NCI-H2227 treated with DMSO at 0.1 percent for 48 hours (cell line): ENCODE results near the gene POLN.
"Not testable (repeated sequence)": the region's sequence is repeated elsewhere in the genome, so short reads cannot be mapped to it uniquely, and the experiment has no call there.

Source experiments
- DNase-seq: peaks from one replicate; lab custom pipeline; 2025; lab: John Stamatoyannopoulos, UW

Gene POLN

DNA sequence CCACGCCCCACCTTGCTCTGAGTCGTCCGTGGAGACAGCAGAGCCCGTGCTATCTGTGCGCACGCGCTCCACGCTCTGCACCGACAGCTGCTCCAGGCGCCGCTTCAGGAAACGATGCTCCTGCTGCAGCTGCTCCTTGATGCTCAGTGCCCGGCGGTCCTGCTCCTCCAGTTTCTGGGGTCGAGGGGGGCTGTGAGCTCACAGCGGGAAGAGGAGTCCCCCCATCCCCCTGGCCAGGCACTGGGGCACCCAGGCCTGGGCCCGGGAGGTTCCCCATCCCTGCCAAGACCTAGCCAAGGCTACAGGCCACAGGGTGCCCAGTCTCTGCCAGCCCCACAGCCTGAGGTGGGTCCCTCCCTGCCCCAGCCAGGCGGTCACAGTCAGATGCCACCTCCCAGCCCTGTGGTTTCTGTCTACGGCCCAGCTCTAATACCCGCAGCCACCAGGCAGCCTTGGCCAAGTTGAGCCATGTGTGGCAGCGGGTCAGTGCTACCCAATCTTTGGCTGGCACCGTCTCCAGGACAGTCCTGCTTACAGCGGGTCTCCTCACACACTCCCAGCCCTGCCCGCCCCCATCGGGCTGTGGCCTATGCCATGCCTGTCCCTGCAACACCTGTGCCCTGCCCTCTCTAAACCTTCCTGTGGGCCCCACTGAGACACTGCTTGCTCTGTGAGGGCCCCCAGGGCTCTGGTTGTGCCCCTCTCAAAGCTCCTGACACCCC is 9.3 kb upstream of the POLN start:
- DNase-seq: no peak

DNA sequence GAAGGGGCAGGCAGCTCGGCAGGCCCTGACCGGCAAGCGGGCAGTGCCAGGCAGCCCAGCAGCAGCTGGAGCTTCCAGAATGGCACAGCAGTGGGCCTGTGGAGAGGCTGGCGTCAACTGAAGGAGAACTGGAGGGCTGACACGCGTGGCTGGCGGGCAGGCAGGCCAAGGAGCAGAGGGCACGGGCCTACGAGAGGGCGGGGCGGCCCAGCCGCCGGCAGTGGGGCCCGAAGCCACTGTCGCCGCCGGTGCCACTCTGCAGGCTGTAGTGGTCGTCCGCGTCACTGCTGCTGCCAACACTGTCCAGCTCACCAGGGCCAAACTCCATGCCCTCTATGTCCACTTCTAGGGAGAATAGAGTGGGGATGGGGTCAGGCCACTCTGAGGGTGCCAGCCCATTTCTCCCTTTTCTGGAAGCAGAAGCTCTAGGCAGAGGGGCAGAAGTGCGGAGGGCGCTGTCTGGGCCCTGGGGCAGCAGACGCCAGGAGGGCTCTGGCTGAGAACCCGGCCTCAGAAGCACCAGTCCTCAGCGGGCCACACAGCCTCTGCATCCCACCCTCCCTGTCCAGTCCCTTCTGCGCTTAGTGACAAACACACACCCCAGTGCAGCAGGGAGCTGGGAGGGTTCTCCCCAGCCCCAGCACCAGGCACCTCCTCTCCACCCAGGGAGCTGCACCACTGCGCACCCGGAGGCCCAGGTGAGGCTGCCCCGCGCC is 8.6 kb upstream of the POLN start:
- DNase-seq: no peak

DNA sequence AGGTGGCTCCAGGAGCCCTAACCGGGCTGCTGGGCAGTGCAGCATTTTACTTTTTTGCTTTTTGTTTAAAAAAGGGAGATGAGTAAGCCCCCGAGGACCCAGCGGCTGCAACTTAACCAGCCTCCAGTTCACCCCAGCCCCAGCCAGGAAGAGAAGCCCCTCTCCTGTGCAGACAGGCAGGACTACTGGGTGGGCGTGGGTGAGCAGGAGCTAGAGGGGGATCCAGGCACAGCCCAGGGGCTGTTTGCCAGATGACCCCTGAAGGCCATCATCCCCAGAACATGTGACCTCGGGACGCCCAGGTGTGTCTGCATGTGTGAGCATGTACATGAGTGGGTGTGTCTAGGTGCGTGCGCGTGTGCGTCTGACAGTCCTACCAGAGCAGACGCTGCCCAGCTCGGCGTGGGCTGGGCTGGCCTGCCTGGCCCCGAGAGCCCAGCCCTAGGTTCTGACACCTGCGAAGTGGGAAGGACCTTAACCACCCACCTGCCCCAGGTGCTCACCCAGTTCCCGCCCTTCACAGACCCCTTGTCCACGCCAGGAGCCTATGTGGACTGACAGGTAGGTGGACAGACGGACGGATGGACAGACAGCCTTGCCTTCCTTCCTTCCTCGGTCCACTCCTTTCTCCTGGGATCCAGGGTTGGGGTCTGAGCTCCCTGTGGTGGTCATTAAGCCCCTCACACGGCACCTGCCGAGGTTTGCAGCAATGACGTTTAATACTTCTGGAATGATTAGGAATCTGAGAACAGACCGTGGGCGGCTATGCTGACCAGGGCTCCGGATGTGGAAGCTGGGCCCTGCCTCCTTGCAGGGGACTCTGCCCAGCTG is 7.8 kb upstream of the POLN start:
- no peak for DNase-seq

DNA sequence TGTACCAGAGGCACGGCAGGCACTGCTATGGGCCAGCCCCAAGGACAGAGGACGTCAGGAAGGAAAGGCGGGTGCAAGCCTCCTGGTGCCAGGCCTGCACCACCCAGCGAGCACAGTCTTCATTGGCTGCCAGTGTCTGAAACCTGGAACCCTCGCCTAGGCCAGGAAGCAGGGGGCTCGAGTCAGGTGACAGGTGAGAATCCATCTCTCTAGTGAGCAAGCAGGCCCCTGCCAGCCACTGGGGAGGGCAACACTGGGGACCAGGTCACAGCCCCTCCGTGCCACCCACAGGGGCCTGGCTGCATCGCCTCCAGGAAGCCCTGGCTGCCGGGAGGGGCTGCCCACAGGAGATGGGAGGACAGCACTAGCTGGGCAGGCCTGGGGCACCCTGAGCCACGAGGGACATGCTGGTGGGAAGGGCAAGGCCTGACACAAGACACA is 6.9 kb upstream of the POLN start:
- no peak for DNase-seq

DNA sequence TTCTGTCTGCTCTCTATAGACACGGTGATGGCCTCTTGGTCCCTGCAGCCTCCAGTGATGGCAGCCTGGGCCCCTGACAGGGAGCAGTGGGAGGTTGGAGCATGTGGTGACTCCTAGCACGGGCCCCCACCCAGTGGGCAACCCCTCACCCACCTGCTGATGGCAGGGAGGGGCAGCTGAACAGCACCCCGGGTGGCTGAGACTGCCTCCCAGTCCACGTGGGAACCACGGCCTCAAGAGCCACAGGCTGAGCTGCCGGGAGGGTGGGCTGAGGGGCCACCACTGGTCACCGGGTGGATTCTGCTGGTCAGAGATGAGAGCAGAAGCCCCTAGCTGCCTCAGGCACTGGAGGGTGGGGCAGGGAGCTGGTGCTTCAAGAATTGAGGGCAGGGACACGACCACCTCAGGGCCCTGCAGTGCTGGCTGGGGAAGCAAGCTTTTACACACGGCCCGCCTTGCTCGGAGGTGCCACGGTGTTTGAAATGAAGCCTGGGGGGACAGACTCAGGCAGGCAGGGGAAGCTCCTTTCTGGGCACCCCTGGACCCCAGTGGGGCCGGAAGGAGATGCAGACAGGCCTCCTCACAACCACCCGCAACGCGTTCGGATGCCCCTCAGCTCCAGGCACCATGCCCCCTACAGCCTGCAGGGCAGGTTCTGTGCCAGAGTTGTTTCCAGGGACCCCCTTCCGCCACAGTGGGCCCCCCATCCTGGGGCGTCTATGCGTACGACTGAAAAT is 6.3 kb upstream of the POLN start:
- no peak for DNase-seq

DNA sequence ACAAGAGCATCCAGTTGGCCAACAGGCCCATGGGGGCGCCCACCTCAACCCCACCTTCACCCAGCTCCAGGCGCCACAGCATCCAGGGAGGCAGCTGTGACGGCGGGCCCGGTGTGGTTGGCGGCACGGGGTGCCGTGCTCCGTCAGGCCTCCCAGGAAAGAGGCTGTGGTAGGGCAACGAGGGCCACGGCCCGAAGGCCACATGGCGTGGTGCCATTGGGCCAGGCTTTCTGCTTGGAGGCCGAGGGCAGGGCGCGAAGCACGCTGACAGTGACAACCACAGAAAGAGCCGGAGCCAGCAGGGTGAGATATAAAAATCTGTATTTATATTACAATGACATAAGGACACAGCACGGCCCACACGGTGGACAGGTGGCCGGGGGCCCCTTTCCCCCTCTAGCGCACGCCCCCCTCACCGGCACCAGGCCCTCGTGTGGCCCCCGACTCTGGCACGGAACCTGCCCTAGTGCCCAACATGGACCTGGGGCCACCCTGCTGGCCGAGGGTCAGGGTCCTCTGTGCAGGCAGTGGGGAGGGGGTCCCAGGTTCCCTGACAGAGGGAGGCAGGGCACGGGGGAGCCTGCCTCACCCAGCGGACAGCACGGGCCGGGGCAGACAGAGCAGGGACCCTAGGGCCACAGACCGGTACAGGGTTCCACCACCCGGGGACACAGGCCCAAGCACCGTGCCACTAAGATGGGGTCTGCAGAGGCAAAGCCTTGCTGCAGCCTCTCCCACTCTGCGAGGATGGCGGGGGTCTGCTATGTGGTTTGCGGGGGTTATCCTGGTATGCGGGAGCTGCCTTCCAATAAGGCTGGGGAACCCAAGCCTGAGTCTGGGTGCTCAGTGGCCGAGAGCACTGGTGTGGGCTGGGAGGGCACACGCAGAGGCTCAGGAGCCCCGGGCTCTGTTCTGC is 5.5 kb upstream of the POLN start:
- DNase-seq: no peak

DNA sequence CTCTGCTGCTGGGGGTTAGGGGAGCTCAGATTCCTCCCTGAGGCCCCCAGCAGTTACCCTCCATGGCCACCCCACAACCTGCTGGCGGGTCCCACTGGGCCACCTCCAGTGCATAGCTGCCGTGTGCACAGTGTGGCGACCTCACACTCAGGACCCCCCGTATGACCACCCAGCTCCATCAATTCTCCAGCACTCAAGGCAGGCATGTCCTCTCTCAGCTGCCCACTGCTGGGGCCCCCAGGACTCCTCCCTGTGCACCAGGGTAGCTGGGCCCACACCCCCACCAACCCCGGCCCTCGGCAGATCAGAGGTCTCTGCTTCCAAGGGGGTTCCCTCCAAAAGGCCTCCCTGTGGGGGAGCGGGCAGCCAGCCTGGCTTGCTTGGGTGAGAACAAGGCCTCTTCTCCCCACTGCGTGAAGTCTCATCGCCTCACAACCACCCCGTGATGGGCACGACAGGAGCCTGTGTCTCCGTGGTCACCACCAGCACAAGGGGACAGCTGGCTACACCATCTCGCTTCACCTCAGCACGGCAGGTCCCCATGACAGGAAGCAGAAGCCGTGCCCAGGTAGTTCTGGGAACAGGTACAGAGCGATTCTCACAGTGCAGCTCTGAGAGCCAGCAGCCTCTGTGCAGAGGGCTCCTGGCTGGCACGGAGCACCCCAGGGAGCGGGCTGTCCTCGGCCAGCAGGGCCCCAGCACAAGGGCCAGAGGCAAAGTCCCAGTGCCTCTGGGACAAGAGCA is 4.6 kb upstream of the POLN start:
- DNase-seq: no peak

DNA sequence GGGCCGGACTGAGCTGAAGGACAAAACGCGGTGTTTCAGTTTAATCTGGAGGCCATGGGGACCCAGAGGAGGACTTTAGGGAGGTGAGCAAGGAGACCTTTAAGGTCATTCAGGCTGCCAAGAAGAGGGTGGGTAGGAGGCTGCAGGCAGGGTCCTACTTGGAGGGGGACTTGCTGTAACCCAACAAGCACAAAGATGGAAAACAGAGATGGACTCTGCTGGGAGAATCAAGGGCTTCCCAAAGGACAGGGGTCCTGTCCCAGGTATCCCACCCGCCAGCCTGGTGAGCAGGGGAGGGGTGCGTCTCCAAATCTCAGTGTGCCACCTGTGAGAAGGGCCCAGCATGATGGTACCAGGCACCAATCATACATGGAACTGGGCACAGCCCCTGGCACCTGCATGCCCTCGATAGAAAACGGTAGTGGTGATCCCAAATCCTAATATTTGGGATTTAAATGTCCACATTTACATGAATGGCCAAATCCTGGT is 3.9 kb upstream of the POLN start:
- no peak for DNase-seq

DNA sequence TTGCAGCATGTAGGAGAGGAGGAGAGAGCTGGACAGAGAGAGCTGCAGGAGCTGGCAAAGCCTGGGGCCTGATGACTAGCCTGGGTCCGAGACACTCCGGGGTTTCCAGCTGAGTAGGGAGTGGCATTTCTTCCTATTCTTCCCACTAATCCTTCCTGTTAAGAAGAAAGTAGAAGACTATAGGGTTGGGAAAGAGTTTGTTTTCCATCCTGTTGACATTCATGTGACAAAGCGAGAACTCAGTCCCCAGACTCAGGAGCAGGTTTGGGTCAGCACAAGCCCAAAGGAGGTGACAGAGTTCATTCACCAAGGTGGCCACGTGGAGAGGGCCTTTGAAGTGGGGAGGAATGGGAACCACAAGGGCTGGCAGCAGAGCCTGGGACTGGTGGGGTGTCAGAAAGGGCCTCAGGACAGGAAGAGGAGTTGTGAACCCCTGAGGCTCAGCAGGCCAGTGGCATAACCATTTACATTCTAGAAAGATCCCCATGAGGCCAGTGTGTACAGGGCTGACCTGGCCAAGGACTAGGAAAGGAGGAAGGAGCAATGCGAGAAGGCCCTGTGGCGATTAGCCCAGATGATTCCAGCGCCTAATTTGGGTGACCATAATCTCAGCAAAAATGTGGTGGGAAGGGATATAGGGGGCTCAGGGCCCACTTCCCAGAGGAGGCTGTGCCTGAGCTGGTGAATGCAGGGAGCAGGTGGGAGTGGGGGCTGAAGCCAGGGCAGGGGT is 3.3 kb upstream of the POLN start:
- no peak for DNase-seq

DNA sequence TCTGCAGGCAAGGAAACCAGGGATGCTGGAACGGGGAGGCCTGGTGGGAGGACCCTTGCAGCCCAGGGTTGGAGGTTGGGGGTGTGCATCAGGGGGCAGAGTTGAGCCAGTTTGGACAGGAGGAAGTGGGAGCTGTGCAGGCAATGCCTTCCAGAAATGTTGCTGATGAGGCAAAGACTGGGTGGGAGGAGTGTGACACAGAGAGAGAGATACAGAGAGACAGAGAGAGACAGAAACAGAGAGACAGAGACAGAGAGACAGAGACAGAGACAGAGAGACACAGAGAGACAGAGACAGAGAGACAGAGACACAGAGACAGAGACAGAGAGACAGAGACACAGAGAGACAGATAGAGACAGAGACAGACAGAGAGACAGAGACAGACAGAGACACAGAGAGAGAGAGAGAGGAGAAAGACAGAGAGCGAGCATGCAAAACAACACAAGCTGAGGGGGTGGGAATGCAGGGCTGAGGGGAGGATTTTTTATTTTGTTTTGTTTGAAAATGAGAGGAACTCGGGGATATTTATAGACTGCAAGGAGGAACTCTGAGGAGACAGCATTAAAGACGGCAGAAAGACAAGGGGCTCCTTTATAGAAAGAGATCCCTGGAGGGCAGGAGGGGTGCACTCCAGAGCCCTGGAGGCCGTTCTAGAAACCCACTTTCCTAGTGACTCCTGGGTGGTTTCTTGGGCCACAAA is 1.9 kb upstream of the POLN start:
- no peak for DNase-seq

DNA sequence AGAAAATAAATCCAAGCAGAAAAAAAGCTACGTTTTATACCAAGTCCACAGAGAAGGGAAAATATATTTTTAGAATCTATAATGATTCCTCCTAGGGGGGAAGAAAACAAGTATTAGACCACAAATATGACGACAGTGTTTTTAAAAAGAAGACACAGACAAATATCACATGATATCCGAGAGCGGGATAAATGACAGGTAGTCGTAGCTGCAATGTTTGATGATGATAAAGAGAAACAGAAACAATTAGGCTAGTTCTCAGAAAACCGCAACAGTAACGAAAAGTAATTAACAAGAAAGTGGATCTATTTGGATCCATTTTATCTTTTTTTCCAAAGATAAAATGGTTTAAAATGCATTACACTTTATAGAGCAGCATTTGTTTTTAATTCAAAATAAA is 918 bp downstream of the POLN start:
- no peak for DNase-seq

DNA sequence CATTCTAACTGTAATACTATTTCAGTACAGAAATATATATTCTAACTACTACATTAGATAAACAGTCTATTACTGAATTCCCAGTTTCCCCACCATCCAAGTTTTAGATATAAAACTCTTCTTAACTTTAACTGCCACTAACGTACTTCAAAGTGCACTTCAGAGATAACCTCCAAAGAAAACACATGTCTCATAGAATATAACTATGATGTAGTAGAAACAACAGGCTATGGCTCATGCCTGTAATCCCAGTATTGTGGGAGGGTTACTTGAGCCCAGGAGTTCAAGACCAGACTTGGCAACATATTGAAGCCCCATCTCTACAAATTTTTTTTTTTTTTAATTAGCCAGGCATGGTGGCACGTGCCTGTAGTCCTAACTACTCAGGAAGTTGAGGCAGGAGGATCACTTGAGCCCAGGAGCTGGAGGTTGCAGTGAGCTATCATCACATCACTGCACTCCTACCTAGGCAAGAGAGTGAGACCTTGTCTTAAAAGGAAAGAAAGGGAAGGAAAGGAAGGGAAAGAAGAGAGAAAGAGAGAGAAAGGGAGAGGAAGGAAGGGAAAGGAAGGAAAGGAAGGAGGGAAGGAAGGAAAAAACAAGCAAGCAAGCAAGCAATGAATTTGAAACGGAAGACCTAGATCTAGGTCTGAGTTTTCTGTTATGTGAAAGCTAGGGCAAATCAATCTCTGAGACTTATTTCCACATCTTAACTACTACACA is 4.8 kb downstream of the POLN start:
- no peak for DNase-seq

DNA sequence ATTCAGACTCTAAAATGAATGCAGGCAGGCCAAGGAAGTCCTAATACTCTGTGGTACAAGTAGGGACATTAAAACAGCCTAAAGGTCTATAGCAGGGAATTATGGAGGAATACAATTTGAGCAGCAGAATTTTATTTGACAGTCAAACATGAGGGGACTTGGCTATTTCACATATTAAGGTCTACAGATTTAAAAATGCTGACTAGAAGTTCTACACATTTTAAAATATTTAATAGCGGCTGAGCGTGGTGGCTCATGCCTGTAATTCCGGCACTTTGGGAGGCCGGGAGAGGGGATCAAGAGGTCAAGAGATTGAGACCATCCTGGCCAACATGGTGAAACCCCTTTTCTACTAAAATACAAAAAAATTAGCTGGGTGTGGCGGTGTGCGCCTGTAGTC is 10.8 kb downstream of the POLN start:
- no peak for DNase-seq

DNA sequence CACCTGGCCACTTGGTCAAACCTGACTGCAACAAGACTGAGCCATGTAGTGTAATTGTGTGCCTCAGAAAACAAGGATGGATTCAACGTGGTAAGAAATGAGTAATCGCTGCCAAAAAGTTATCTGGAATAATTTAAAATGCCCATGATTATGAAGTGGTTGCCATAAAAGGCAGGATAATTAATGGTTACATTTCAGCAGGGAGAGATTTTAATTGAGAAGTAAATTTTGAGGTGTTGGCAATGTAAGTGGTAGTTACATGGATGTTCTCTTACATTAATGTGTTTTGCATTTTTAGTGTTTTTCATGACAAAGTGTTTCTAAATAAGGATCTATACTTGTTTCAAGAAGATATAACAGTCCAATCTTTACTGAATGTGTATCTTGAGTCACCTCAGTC is 15.7 kb downstream of the POLN start:
- no peak for DNase-seq

DNA sequence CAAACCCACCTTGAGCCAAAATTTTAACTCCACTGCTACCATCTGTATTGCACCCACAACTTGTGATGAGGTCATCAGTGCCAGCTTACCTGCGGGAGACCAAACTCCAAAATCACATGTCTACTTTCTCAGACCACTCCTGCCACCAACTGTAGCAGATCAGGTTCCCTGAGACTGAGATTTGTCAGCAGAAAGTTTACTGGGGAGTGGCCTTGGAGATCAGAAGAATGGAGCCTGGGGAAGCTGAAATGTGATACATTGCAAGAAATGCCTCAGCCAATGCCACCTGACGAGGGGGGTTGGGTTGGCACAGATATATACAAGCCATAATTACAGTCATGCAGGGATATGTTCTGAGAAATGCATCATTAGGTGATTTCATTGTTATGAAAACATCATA is 19.1 kb downstream of the POLN start:
- DNase-seq: no peak

DNA sequence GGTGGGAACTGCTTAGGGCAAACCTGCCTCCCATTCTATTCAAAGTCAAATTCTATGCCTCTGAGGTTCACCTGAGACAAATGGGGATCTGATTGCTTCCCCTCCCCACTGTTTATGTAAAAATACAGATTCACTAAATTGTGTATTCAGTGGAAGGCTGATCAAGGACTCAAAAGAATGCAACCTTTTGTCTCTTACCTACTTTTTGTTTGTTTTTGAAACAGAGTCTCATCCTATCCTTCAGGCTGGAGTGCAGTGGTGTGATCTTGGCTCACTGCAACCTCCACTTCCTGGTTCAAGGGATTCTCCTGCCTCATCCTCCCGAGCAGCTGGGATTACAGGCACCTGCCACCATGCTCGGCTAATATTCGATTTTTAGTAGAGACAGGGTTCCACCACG is 20.5 kb downstream of the POLN start:
- not testable (repeated sequence) for DNase-seq

DNA sequence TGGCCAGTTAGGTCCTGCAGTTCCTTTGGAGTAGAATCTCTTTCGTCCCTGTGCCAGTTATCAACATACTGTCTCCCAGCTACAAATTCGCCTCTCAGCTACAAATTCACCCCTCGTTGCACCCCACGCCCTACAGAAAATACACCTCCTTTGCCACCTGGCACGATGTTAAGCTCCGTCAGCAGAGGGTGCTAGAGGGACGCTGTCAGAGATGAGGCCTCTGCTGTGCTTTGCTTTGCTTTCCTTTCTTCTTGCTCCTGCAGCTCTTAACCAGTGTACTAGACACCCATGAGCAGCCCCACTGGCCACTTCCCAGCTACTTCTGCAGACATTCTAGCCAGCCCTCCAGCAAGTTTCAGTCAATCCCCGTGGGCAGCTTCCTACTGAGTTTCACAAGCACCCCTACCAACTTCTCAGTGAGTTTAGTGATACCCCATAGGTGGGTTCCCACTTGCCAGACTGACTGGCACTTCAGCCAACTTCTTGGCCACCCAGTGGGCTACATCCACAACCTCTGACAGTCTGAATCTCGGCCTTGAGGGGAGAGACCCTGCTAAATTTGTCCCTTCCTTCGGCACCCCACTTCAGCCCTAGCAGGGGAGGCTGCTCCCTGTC is 21.8 kb downstream of the POLN start:
- peak; percentile 43 for DNase-seq
